Esophagus squamous epithelium (tissue), 5 donors: ENCODE data around the gene MAMDC2. TPM values are rescaled to one million over a fixed set of nuclear protein-coding genes. Genes with fewer than 3 reads are reported as not detected.

Experiments
- DNase-seq: peaks from one replicate; lab custom pipeline; 2025; lab: John Stamatoyannopoulos, UW
- H3K27ac ChIP-seq, 4 donors: fragments of 200-600 bp; sonication (generic); one replicate each; pipeline ENCODE4 v1.5.1; 2016 to 2019; ENCODE audit warnings: mild to moderate bottlenecking in 1 of 4
- H3K27me3 ChIP-seq, 4 donors: fragments of 200-600 bp; sonication (generic); 1 replicate in 3 of 4; 2 replicates in 1 of 4; pipeline versions ENCODE4 v1.5.1 to v1.6.0; 2017 to 2021; ENCODE audit warnings: antibody characterized with exemption in 1 of 4
- H3K36me3 ChIP-seq, 3 donors: fragments of 200-600 bp; sonication (generic); one replicate each; pipeline ENCODE4 v1.5.1; 2016 to 2019
- H3K4me1 ChIP-seq, 3 donors: fragments of 200-600 bp; sonication (generic); one replicate each; pipeline ENCODE4 v1.5.1; 2017 to 2019
- H3K4me3 ChIP-seq, 4 donors: fragments of 200-600 bp; sonication (generic); 1 replicate in 3 of 4; 2 replicates in 1 of 4; pipeline ENCODE4 v1.5.1; 2016 to 2019; ENCODE audit warnings: mild to moderate bottlenecking in 2 of 4, moderate library complexity in 1 of 4
- H3K9me3 ChIP-seq, 3 donors: fragments of 200-600 bp; sonication (generic); one replicate each; pipeline ENCODE4 v1.5.1; 2016 to 2019
- POLR2A ChIP-seq, 4 donors: fragments of 450-650 bp; IDR thresholded peaks; one replicate each; pipeline ENCODE4 v1.6.1; 2017; ENCODE audit warnings: antibody characterized with exemption in 4 of 4, mild to moderate bottlenecking in 4 of 4, moderate library complexity in 3 of 4
- WGBS, 2 donors: methylation state at CpG; one replicate each; pipeline ENCODE4 v1.1.5; 2018; 5-methylcytosine and 5-hydroxymethylcytosine counted together
- intact Hi-C: fragments of 100-400 bp; cut with DNase I; formaldehyde crosslinking; loops from one replicate; pipeline ENCODE4 v1.15.0; 2022
- total RNA-seq, 4 donors: library from RNA; depleted of rRNA; stranded (reverse); fragments of >200 nt; gene quantifications; one replicate each; pipeline ENCODE4 v1.1.0, GENCODE V29; 2016
- TF ChIP-seq, protein P1 (sequence below), 6 experiments: fragments of 450-650 bp in 4 of 6; fragments of 200-600 bp in 2 of 6; sonication (generic) in 2 of 6; IDR thresholded peaks; one replicate each; pipeline ENCODE4 v1.5.1; 2016 to 2019; ENCODE audit warnings: antibody characterized with exemption in 6 of 6, mild to moderate bottlenecking in 4 of 6, moderate library complexity in 4 of 6
- donor health status: DM: yes; HTN: yes; CAD: no.

Gene MAMDC2
- total RNA-seq, 4 donors from 2014 or later = 1.9 to 58.4 (median 11.3) TPM

GRCh38 chr9:70060883-70061507 lies 17.3 kb downstream of the MAMDC2 start:
- H3K9me3 ChIP-seq = no peaks in the 10 kb centered on the region
- no peaks in the 10 kb centered on the region for H3K36me3 ChIP-seq
- TF ChIP-seq, protein P1, sequence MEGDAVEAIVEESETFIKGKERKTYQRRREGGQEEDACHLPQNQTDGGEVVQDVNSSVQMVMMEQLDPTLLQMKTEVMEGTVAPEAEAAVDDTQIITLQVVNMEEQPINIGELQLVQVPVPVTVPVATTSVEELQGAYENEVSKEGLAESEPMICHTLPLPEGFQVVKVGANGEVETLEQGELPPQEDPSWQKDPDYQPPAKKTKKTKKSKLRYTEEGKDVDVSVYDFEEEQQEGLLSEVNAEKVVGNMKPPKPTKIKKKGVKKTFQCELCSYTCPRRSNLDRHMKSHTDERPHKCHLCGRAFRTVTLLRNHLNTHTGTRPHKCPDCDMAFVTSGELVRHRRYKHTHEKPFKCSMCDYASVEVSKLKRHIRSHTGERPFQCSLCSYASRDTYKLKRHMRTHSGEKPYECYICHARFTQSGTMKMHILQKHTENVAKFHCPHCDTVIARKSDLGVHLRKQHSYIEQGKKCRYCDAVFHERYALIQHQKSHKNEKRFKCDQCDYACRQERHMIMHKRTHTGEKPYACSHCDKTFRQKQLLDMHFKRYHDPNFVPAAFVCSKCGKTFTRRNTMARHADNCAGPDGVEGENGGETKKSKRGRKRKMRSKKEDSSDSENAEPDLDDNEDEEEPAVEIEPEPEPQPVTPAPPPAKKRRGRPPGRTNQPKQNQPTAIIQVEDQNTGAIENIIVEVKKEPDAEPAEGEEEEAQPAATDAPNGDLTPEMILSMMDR (IDR thresholded peaks at IDR 0.05) = no peak
- TF ChIP-seq POLR2A (IDR thresholded peaks at IDR 0.05) = no peak
- intact Hi-C loops = no loop called here
- H3K27me3 ChIP-seq = no peaks in the 10 kb centered on the region
- no peak overlapping the region for H3K4me3 ChIP-seq
- H3K27ac ChIP-seq = peak overlapping the region in 3 of 4 donors; percentile 35 to 90 (median 66)
- peaks cover 0 to 57% (median 4%) of the 10 kb centered on the region in 3 donors for H3K4me1 ChIP-seq
- no peak for DNase-seq

GRCh38 chr9:70061776-70062175 lies 18.1 kb downstream of the MAMDC2 start:
- H3K4me1 ChIP-seq = peaks cover 0 to 61% (median 12%) of the 10 kb centered on the region in 3 donors
- H3K27me3 ChIP-seq = no peaks in the 10 kb centered on the region
- intact Hi-C loops = no loop called here
- H3K36me3 ChIP-seq = no peaks in the 10 kb centered on the region
- peak overlapping the region in 3 of 4 donors; percentile 43 to 66 (median 52) for H3K27ac ChIP-seq
- DNase-seq = no peak
- no peaks in the 10 kb centered on the region for H3K9me3 ChIP-seq
- TF ChIP-seq POLR2A (IDR thresholded peaks at IDR 0.05) = no peak
- TF ChIP-seq, protein P1 (IDR thresholded peaks at IDR 0.05) = no peak
- no peak overlapping the region for H3K4me3 ChIP-seq
- 73 to 88% methylated on average over 1 of the region's 1 CpG for WGBS, 2 donors

GRCh38 chr9:70064496-70064895 lies 20.8 kb downstream of the MAMDC2 start:
- Histone ChIP-seq H3K36me3 (no peaks in the 10 kb centered on the region), H3K4me1 (peaks cover 0 to 62% (median 16%) of the 10 kb centered on the region in 3 donors), H3K4me3 (no peak overlapping the region), H3K27me3 (no peaks in the 10 kb centered on the region), H3K27ac (peak overlapping the region; percentile 10 to 90 (median 85)), H3K9me3 (no peaks in the 10 kb centered on the region)
- WGBS, 2 donors = 64 to 100% methylated on average over 1 of the region's 1 CpG
- no peak for DNase-seq
- no peak for TF ChIP-seq POLR2A (IDR thresholded peaks at IDR 0.05)
- TF ChIP-seq, protein P1 (IDR thresholded peaks at IDR 0.05) = no peak
- intact Hi-C loops = no loop called here

DNA sequence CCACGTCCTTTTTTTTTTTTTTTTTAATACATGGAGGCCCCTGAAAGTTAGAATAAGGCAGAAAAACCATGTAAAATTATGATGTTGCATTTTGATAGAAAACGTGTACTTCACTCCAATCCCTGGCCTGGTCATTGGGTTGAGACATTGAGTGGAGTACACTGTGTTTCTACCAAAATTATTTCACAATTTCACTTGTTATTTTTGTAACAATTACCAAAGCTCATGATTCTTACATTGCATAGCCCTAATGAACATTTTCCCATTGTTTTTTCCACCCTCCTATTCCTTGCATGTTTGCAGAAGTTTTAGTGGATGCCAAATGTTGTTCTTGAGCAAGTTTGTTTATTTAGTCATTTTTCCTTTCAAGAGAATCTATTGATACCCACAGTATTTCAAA lies 21.9 kb downstream of the MAMDC2 start:
- Histone ChIP-seq H3K27ac (peak overlapping the region; percentile 50 to 90 (median 85)), H3K9me3 (no peaks in the 10 kb centered on the region), H3K4me1 (peaks cover 0 to 60% (median 20%) of the 10 kb centered on the region in 3 donors), H3K4me3 (no peak overlapping the region), H3K36me3 (no peaks in the 10 kb centered on the region), H3K27me3 (no peaks in the 10 kb centered on the region)
- TF ChIP-seq POLR2A (IDR thresholded peaks at IDR 0.05) = no peak
- TF ChIP-seq, protein P1 (IDR thresholded peaks at IDR 0.05) = no peak
- DNase-seq = no peak
- intact Hi-C loops = no loop called here
- 35 to 40% methylated on average over 2 of the region's 2 CpGs for WGBS, 2 donors

DNA sequence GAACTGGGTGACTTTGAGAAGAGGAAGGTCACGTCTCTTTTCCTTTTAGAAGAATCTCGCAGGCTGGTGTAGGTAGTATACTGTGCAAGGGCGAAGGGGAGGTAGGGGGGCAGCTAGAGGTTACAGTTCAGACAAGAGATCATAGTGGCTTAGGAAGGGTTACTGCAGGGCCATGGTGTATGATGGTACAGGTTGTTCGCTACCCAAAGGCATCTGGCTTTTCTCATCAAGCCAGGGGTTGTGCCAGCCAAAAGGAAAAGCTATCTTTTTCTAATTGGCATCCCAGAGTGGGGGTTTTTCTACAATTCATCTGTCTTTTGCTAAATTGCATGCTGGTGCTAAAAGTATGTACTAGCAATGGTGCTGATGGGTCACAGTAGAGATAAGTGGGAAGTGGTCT lies 22.8 kb downstream of the MAMDC2 start:
- no peaks in the 10 kb centered on the region for H3K27me3 ChIP-seq
- 77 to 85% methylated on average over 4 of the region's 4 CpGs for WGBS, 2 donors
- TF ChIP-seq, protein P1 (IDR thresholded peaks at IDR 0.05) = no peak
- no peak for TF ChIP-seq POLR2A (IDR thresholded peaks at IDR 0.05)
- intact Hi-C loops = no loop called here
- H3K36me3 ChIP-seq = no peaks in the 10 kb centered on the region
- H3K27ac ChIP-seq = peak overlapping the region; percentile 50 to 90 (median 85)
- peaks cover 0 to 62% (median 20%) of the 10 kb centered on the region in 3 donors for H3K4me1 ChIP-seq
- no peak for DNase-seq
- no peak overlapping the region for H3K4me3 ChIP-seq
- no peaks in the 10 kb centered on the region for H3K9me3 ChIP-seq
